HG03103 (cell line): ENCODE measurements around the gene MBD6.
"Not testable (repeated sequence)": the region's sequence is repeated elsewhere in the genome, so short reads cannot be mapped to it uniquely, and the experiment has no call there.

ENCODE experiments used
- ATAC-seq: cut with Tn5 transposase; IDR thresholded peaks from one replicate; pipeline ENCODE4 v1.9.1; 2021; ENCODE audit warnings: low read depth; ENCODE audit not compliant: unreplicated experiment

MBD6 gene

GRCh38 chr12:57546438-57547287 is 24.0 kb downstream of the MBD6 start, which contains the start of gene DCTN2:
Gene DCTN2 (minus strand): TSS chr12:57547192. CDS start chr12:57547063, 129 bp downstream.
- peak; percentile 98 for ATAC-seq

DNA sequence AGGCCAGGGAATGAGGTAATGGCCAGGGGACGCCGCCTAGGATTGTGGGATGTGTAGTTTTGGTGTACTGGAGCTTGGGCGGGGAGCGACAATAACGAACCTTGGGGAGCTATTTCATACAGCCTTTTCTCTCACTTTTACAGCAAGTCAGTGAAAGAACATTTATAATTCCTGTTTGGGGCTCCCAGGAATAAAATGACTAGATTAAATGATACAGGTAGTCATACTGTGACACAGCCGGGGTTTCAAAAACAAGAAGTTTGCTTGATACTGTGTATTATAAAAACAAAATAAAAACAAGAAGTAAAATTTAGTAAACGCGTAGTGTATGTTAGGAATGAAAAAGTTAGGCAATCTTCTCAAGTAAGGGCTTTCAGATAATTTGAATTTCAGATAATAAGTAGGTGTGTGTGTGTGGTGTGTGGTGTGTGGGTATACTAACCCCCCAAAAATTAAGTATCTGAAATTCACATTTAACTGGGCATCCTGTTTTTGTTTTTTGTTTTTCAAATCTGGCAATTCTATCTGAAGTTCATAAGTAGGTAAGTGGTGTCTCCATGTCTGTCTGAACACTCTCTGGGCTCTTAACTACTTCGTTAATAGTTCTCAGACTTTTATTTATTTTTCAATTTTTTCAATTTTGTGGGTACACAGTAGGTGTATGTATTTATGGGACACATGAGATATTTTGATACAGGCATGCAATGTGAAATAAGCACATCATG is 24.8 kb downstream of the MBD6 start:
- ATAC-seq, result no peak

- no peak for ATAC-seq
These were observed 25.3 kb downstream of the MBD6 start for GRCh38 chr12:57548013-57548315.

- no peak for ATAC-seq
These were observed 25.9 kb downstream of the MBD6 start for GRCh38 chr12:57548488-57548887.

GRCh38 chr12:57549203-57549908 is 26.7 kb downstream of the MBD6 start:
- no peak for ATAC-seq

DNA sequence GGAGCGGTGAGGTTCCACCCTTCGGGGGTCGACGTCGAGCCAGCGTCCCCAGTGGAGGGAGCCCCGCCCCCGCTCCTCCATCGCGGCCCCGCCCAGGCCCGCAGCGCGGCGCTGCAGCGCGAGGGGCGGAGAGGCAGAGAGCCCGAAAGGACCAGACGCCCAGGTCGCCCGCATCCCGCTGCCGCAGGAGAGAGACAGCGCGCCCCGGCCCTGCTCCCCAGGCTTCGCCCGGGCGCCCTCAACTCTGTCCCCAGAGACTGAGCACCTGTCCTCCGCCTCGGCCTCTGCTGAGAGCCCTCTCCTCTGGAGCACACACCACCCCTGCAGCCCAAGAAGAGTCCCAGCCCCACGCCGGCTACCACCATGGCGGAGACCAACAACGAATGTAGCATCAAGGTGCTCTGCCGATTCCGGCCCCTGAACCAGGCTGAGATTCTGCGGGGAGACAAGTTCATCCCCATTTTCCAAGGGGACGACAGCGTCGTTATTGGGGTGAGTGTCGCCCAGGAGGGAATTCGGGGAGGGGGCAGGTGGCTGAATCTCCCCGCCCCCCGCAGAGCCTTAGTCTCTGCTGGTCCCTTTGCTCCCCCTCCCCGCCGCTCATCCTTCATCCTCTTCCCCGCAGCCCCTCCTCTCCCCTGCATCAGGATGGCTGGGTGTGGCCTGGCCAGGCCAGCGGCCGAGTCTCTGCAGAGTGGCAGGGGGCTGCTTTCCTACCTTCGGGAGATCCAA is 27.5 kb downstream of the MBD6 start, which contains the start of gene KIF5A:
TSS of gene KIF5A (plus strand) at position 136 of the 732 bp plus-strand sequence. CDS start at position 364, 228 bp downstream.
- ATAC-seq, result no peak

GRCh38 chr12:57550641-57551549 is 28.3 kb downstream of the MBD6 start:
- no peak for ATAC-seq

DNA sequence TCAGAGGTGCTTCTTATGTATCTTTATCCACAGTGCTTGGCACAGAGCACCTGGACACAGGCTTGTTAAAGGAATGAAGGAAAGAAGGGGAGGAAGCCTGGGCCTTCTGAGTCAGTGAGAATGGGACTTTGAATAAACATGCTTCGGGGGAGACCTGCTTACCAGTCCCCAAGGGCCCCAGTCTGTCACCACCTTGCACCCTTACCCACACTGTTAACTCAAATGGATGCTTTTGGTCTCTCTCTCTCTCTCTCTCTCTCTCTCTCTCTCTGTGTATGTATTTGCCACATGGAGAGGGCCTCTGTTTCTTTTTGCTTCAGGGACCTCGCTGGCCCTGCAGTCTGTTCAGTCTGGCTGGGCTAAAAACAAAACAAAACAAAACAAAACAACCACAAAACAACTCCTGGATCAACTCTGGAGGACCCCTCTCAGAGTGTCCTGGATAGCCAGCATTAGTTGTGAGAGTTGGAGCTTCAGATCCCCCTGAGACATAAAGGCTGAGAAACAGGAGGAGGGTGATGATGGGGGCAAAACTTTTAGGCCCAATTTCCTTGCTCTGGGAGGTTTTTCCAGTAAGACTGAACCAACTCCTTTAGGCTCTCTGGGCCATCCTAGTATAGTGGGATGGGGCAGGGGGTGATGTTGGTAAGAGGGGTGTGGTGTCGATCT is 29.1 kb downstream of the MBD6 start:
- ATAC-seq, result no peak

DNA sequence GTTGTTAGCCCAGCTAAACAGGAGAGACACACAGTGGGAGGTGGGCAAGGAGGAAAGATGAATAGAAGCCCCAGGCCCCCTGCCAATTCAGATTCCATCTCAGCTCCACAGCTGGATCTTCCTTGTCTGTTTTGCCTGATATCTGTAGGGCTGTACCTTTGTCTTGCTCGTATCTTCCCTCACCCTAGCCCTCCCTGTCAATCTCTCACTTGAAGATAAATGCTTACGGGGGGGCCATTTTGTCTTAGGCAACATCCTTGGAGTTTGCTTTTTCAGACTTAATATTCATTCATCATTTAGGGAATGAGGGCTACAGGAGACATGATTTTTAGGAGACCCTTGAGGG is 29.7 kb downstream of the MBD6 start:
- no peak for ATAC-seq

GRCh38 chr12:57552835-57553313 is 30.2 kb downstream of the MBD6 start:
- ATAC-seq, result no peak

DNA sequence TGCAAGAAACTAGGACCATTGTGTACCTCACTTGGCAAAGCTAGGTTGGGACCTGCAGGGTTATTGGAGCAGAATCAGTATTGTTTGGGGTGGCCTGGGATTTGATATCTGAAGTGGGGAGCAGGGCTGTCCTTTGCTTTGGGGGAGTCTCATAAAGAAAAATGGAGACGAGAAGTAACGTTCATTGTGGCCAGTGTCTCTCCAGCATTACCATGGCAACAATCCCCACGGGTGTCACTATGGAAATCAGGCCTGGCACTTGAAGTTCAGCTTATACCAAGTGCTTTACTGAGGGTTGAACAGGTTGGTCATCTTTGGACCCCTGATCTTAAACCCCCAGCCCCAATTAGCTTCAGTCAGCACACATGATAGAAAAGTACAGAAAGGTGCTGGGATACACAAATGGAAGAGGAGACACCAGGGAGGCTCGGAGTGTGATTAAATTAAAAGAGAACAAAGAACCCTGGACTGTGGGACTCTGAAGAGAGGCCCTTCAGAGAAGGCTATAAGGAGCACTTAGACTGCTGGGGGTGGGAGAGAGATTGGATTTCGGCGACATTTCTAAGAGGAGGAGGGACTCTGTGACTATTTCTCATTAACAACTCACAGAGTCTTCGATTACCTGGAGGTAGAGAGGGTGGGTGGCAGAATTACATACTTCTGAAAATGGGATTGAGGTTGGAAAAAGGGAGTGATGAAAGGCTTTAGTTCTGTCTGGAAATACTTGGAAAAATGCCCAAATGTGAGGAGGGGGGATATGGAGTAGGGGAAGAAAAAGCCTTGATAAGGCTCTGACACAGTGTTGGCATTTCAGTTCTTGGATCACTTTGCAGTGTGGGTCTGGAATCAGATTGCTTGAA is 30.9 kb downstream of the MBD6 start:
- ATAC-seq, result no peak

GRCh38 chr12:57554453-57554852 is 31.8 kb downstream of the MBD6 start:
- ATAC-seq, result no peak

- no peak for ATAC-seq
These were observed 32.3 kb downstream of the MBD6 start for GRCh38 chr12:57554897-57555296.

GRCh38 chr12:57558864-57559263 is 36.2 kb downstream of the MBD6 start:
- ATAC-seq, result no peak

- ATAC-seq, result no peak
These were observed 37.9 kb downstream of the MBD6 start for GRCh38 chr12:57560516-57560915.

DNA sequence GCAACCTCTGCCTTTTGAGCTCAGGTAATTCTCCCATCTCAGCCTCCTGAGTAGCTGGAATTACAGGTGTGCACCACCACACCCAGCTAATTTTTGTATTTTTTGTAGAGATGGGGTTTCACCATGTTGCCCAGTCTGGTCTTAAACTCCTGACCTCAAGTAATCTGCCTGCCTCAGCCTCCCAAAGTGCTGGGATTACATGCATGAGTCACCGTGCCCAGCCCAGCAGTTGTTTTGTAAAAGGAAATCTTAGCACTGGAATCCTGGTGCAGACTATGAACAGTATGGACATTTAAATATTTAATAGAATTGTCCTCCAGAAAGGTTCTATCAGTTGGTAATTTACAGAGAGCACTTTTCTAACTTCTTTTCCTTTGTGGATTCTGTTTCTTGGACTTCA is 38.5 kb downstream of the MBD6 start:
- not testable (repeated sequence) for ATAC-seq

- ATAC-seq, result no peak
These were observed 40.7 kb downstream of the MBD6 start for GRCh38 chr12:57563358-57563757.

DNA sequence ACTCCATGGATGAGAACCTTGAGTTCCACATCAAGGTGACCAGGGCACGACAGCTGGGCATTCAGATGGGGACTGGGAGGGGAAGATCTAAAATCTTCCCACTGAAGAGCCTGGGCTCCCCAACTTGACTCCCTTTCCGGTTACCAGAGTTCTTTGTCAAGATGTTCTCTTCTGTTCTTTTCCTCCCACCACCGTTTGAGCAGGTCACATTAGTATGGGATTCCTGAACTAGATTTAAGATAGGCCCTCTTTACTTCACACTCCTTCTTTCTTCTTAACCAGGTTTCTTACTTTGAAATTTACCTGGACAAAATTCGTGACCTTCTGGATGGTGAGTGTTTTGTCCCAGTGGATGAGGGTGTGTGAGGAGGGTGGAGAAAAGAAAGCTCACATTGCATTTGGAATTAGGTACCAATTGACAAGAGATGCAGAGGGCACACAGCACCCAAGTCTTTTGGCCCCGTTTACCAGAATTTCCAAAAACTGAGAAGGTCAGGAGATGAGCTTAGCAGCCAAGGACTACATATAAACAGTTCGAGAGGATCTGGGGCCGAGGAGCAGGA is 41.6 kb downstream of the MBD6 start:
- ATAC-seq, result no peak
